Hepatocyte (in vitro differentiated cells): ENCODE data around the gene PDSS2. TPM values are rescaled to one million over a fixed set of nuclear protein-coding genes. Genes with fewer than 3 reads are reported as not detected.

ENCODE experiments used
- DNase-seq: peaks from one replicate; pipeline ENCODE4 v3.0.0-alpha.2; 2016; ENCODE audit warnings: low spot score
- H2AFZ ChIP-seq: fragments of 200-600 bp; sonication (generic); 2 replicates; pipeline ENCODE4 v1.6.0; 2016; ENCODE audit warnings: antibody characterized with exemption, mild to moderate bottlenecking
- H3K27ac ChIP-seq: fragments of 200-600 bp; sonication (generic); 2 replicates; pipeline ENCODE4 v1.5.1; 2016; ENCODE audit warnings: mild to moderate bottlenecking
- H3K27me3 ChIP-seq: fragments of 200-600 bp; sonication (generic); 2 replicates; pipeline ENCODE4 v1.6.1; 2016
- H3K36me3 ChIP-seq: fragments of 200-600 bp; sonication (generic); replicated peaks from 2 replicates; pipeline ENCODE4 v1.5.1; 2016; ENCODE audit warnings: low read depth; ENCODE audit not compliant: insufficient read depth
- H3K4me1 ChIP-seq: fragments of 200-600 bp; sonication (generic); 2 replicates; pipeline ENCODE4 v1.5.1; 2016; ENCODE audit warnings: mild to moderate bottlenecking, moderate library complexity; ENCODE audit not compliant: insufficient read depth
- H3K4me2 ChIP-seq: fragments of 200-600 bp; sonication (generic); 2 replicates; pipeline ENCODE4 v1.6.0; 2016
- H3K4me3 ChIP-seq: fragments of 200-600 bp; sonication (generic); 2 replicates; pipeline ENCODE4 v1.5.1; 2016; ENCODE audit warnings: mild to moderate bottlenecking
- H3K79me2 ChIP-seq: fragments of 200-600 bp; sonication (generic); 2 replicates; pipeline ENCODE4 v1.6.0; 2017; ENCODE audit warnings: mild to moderate bottlenecking
- H3K9me2 ChIP-seq: fragments of 200-600 bp; sonication (generic); replicated peaks from 2 replicates; pipeline ENCODE4 v1.6.0; 2017; ENCODE audit warnings: mild to moderate bottlenecking; ENCODE audit not compliant: insufficient read depth
- H3K9me3 ChIP-seq: fragments of 200-600 bp; sonication (generic); 2 replicates; pipeline ENCODE4 v1.5.1; 2016; ENCODE audit warnings: low read depth, mild to moderate bottlenecking
- H4K20me1 ChIP-seq: fragments of 200-600 bp; sonication (generic); 2 replicates; pipeline ENCODE4 v1.6.0; 2016; ENCODE audit warnings: mild to moderate bottlenecking; ENCODE audit not compliant: insufficient read depth, poor library complexity, severe bottlenecking
- CTCF ChIP-seq: fragments of 200-600 bp; sonication (generic); IDR thresholded peaks from 2 replicates; pipeline ENCODE4 v1.5.1; 2016; ENCODE audit warnings: antibody characterized with exemption, mild to moderate bottlenecking; ENCODE audit not compliant: poor library complexity
- EZH2 ChIP-seq: fragments of 200-600 bp; sonication (generic); IDR thresholded peaks from 2 replicates; pipeline ENCODE4 v1.6.1; 2016; ENCODE audit warnings: antibody characterized with exemption, mild to moderate bottlenecking, borderline replicate concordance
- EZH2phosphoT487 ChIP-seq: fragments of 200-600 bp; sonication (generic); IDR thresholded peaks from one replicate; pipeline ENCODE4 v1.6.1; 2018; ENCODE audit warnings: antibody characterized with exemption, mild to moderate bottlenecking, low read depth, moderate library complexity; ENCODE audit not compliant: unreplicated experiment, severe bottlenecking
- WGBS: methylation state at CpG from one replicate; pipeline ENCODE4 v1.1.6; 2016; ENCODE audit warnings: low lambda C conversion rate; ENCODE audit errors: missing lambda C conversion rate; 5-methylcytosine and 5-hydroxymethylcytosine counted together
- polyA plus RNA-seq: library from polyadenylated mRNA; unstranded; fragments of >200 nt; fragmentation: Nextera tagmentation; extraction: Ambion mirVana; gene quantifications from 2 replicates; pipeline ENCODE4 v1.2.1, GENCODE V29; 2016
- total RNA-seq: library from RNA; depleted of rRNA; stranded (reverse); fragments of >200 nt; gene quantifications from 2 replicates; pipeline ENCODE4 v1.2.3, GENCODE V29; 2014

The PDSS2 gene
- total and polyA plus RNA-seq, 2 experiments from 2014 or later, result 15.3 to 18.2 TPM

GRCh38 chr6:107416145-107416544, 43.2 kb downstream of the PDSS2 start:
- Histone ChIP-seq H3K4me2 (no peak overlapping the region), H3K27me3 (no peaks in the 10 kb centered on the region), H3K79me2 (peaks cover 37% of the 10 kb centered on the region), H3K9me2 (no peaks in the 10 kb centered on the region), H2AFZ (no peak overlapping the region), H4K20me1 (no peaks in the 10 kb centered on the region), H3K9me3 (no peaks in the 10 kb centered on the region), H3K27ac (no peak overlapping the region), H3K36me3 (no peaks in the 10 kb centered on the region), H3K4me1 (no peaks in the 10 kb centered on the region), H3K4me3 (no peak overlapping the region)
- 72% methylated on average over 4 of the region's 4 CpGs for WGBS
- DNase-seq, result no peak
- no peak for TF ChIP-seq CTCF

- no peak overlapping the region for H3K4me3 ChIP-seq
- H3K9me3 ChIP-seq, result no peaks in the 10 kb centered on the region
- no peaks in the 10 kb centered on the region for H3K27me3 ChIP-seq
- TF ChIP-seq CTCF (no peak), EZH2 (no peak), EZH2phosphoT487 (no peak)
- H2AFZ ChIP-seq, result no peak overlapping the region
- no peaks in the 10 kb centered on the region for H3K4me1 ChIP-seq
- H4K20me1 ChIP-seq, result no peaks in the 10 kb centered on the region
- H3K36me3 ChIP-seq, result no peaks in the 10 kb centered on the region
- H3K79me2 ChIP-seq, result peaks cover 28% of the 10 kb centered on the region
- H3K9me2 ChIP-seq, result no peaks in the 10 kb centered on the region
- no peak for DNase-seq
- no peak overlapping the region for H3K27ac ChIP-seq
- H3K4me2 ChIP-seq, result no peak overlapping the region
Measured at GRCh38 chr6:107413966-107414645, 45.3 kb downstream of the PDSS2 start.

- Histone ChIP-seq H3K79me2 (peaks cover 13% of the 10 kb centered on the region), H3K9me3 (peaks cover under 1% of the 10 kb centered on the region), H3K9me2 (no peaks in the 10 kb centered on the region), H3K4me3 (no peak overlapping the region), H3K36me3 (no peaks in the 10 kb centered on the region), H3K27ac (no peak overlapping the region), H3K27me3 (no peaks in the 10 kb centered on the region), H3K4me2 (no peak overlapping the region), H2AFZ (no peak overlapping the region), H3K4me1 (no peaks in the 10 kb centered on the region), H4K20me1 (no peaks in the 10 kb centered on the region)
- DNase-seq, result no peak
- 85% methylated on average over 3 of the region's 3 CpGs for WGBS
- TF ChIP-seq EZH2phosphoT487 (no peak), CTCF (no peak), EZH2 (no peak)
Measured at GRCh38 chr6:107411161-107411560, 48.2 kb downstream of the PDSS2 start.

GRCh38 chr6:107409942-107410341, 49.4 kb downstream of the PDSS2 start:
- Histone ChIP-seq H3K27ac (no peak overlapping the region), H3K4me1 (no peaks in the 10 kb centered on the region), H3K79me2 (peaks cover 10% of the 10 kb centered on the region), H3K4me3 (no peak overlapping the region), H3K27me3 (no peaks in the 10 kb centered on the region), H3K9me2 (no peaks in the 10 kb centered on the region), H2AFZ (no peak overlapping the region), H4K20me1 (no peaks in the 10 kb centered on the region), H3K4me2 (no peak overlapping the region), H3K9me3 (peaks cover 3% of the 10 kb centered on the region), H3K36me3 (no peaks in the 10 kb centered on the region)
- no peak for DNase-seq
- TF ChIP-seq CTCF (no peak), EZH2phosphoT487 (no peak), EZH2 (no peak)
- WGBS, result 94% methylated on average over 2 of the region's 2 CpGs
